ENCODE data around the gene SMIM32.

DNA sequence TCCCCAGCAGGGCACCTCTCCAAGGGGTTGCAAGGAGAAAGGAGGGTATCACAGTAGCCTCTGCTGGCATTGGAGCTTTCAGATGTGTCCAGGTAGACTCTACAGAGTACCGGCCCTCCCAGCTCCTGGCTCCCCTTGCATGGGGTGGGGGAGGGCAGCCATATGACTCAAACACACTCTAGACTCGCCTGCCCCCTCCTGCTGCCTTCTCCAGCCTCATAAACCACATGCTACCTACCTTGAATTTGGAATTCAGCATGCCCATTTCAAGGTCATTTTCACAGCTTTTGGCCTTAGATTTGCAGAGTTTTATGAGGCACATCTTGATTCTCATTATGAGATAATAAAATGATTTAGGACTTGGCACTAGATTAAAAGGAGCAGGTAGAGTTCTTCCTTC is 32.8 kb upstream of the SMIM32 start:
- TF ChIP-seq, protein P1, sequence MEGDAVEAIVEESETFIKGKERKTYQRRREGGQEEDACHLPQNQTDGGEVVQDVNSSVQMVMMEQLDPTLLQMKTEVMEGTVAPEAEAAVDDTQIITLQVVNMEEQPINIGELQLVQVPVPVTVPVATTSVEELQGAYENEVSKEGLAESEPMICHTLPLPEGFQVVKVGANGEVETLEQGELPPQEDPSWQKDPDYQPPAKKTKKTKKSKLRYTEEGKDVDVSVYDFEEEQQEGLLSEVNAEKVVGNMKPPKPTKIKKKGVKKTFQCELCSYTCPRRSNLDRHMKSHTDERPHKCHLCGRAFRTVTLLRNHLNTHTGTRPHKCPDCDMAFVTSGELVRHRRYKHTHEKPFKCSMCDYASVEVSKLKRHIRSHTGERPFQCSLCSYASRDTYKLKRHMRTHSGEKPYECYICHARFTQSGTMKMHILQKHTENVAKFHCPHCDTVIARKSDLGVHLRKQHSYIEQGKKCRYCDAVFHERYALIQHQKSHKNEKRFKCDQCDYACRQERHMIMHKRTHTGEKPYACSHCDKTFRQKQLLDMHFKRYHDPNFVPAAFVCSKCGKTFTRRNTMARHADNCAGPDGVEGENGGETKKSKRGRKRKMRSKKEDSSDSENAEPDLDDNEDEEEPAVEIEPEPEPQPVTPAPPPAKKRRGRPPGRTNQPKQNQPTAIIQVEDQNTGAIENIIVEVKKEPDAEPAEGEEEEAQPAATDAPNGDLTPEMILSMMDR (IDR thresholded peaks at IDR 0.05; ENCODE audit: poor library complexity, severe bottlenecking) = no peak
- TF ChIP-seq EZH2 (IDR thresholded peaks at IDR 0.05; ENCODE audit: borderline replicate concordance, insufficient read depth, low read length, poor library complexity, severe bottlenecking) = no peak
- TF ChIP-seq EP300 (conservative IDR thresholded peaks at IDR 0.05; ENCODE audit: poor library complexity, severe bottlenecking) = no peak
- TF ChIP-seq RAD21 (conservative IDR thresholded peaks at IDR 0.05) = no peak
